Suppressor macrophage (primary cell): Measurements from ENCODE around the gene PRCD.
A peak's percentile ranks its signal among the peaks of the same experiment; 100 is the strongest.

Experiments
- DNase-seq, 4 experiments: peaks; one replicate each; pipeline ENCODE4 v3.0.0-alpha.2; 2020 to 2022

Gene PRCD

DNA sequence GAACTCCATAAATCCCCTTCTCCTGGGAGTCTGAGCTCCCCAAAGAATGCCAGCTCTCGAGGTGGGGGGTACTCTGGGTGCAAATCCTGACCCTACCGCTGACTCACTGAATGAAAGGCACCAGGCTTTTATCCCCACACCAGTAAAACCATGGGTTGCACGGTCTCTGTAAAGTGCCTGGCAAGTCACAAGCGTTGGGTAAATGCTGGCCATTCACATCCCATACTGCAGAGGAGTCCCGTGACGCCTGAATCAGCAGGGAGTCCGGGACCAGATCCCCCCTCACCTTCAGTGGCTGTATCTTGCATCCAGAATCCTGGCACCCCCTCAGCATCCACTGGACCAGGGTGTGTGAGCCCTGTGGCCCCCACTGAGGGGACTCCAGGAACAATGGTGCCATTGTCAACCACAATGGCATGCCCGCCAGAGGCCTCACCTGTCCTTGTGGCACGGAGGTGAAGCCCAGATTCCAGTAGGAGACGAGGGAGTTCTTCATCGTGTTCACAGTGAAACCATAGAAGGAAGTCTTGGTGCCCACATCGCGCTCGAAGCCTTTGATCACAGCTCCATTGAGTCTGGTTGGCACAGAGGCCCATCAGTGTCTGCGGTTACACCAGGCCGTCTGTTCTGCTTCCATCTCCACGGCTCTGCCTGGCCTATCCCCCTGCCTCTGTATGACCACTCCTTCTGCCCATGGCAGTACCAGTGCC is 32.5 kb downstream of the PRCD start:
- DNase-seq: peak in 1 of 4 experiments; percentile 2

DNA sequence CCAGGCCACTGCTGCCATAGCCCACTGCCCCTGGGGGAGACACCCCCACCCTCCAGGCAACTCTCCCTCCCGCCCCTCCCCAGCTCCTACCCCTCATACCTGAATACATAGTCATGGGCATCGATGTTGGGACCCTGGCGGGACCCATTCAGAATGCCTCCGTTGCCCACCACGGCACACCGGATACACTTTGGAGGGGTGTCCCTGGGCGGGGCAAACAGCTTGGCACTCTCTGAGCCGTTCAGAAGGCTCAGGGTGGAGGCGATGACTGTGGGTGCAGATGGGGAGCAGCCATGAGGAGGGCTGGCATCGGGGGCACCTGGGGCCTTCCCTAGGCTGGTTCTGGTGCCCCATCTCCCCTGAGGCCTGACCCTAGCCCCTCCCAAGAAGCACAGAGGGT is 33.3 kb downstream of the PRCD start:
- DNase-seq: no peak

DNA sequence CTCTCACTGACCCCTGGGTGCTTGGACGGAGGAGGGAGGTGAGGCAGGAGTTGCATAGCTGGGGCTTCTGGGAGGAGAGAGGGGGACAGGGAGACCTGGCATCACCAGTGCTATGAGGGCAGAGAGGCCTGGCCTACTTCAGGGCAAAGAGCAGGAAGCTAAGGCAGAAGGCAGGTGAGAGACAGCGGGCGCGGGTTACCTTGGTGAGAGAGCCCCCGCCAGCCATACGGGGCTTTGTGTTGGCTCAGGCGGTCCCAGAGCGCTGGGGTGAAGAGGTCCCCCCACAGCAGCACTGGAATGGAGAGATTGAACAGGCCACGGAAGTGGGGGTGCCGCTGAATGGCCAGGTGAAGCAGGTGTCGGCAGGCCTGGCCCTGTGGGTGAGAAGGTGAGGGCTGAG is 34.3 kb downstream of the PRCD start:
- DNase-seq: peak in 1 of 4 experiments; percentile 1

DNA sequence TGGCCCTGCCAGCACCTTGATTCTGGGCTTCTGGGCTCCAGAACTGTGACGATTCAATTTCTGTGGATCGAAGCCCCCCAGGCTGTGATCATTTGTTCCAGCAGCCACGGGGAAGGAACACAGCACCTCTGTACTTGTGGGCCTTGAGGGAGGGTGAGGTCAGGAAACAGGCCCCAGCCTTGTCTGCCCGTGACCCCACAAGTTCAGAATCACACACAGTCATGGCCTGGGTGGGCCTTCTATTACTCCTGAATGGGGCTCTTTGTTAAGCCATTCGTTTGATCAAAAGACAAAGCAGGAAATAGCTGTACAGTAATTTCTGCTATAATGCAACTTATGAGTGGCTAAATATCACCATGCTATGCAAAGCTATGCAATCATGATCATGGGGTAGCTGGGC is 35.7 kb downstream of the PRCD start:
- no peak for DNase-seq

DNA sequence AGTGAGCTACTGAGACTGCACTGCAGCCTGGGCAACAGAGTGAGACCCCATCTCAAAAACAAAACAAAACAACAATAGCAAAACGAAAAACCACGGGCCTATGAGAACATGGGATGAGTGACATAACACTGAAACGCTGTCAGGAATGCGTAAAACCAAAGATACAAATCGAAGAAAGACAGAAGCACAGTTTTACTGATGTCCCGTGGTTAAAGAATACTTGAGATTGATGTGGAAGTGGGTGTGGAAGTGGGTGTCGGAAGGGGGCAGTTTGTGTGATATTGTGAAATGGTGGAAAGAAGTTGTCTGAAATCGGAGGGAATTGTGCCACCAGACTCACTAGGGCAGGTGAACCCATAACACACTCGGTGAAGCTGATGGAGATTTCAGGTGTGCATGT is 36.3 kb downstream of the PRCD start:
- DNase-seq: peak in 1 of 4 experiments; percentile 6

DNA sequence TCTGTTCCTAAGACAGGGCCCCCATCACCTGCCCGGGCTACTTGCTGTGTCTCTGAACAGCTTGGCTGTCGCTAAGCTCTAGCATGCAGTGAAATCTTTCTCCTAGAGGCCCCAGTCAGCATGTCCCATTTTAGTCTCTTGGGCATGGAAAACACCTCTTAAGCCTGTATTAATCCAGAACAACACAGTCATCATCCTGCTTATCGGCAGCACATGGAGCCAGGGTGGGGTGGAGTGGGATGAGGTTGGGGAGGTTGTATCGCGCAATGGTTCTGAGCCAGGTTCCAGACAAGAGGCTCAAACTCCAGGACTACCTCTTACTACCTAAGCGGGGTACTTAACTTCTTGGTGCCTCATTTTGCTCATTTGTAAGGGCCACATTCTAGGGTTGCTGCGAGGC is 38.0 kb downstream of the PRCD start:
- peak in 1 of 4 experiments; percentile 1 for DNase-seq

DNA sequence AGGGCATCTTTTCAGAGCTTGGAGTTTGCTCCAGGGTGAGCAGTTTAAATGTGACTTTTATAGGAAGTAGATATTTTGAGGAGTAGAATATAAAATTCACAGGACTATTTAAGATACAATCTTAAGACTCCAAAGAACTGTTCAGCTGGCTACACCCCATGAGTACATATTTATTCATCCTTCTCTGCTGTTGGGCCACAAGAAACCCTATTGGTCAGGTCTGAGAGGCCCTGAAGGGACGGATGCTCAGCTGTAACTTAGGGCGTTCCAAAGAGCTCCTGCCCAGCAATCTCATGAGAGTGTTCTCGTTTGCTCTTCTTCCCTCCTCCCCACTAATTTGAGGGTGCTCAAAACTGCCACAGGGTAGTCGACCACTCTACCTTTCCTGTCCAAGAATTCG is 38.5 kb downstream of the PRCD start:
- peak in 1 of 4 experiments; percentile 1 for DNase-seq

DNA sequence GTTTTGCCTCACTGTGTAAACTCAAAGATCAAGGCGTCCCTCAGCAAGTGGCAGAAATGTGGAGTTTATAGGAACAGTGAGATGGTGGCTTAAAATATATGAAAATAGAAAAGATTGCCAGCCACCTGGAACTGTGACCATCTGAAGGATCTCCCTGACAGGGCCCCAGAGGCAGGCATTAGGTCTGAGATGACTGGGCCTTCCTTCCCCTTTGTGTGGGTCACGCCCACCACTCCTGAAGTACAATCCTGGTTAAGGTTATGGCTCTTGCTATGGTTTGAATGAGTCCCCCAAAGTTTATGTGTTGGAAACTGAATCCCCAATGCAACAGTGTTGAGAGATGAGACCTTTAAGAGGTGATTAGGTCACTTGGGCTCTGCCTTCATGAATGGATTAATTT is 39.4 kb downstream of the PRCD start:
- peak; percentile 45 to 64 (median 60) for DNase-seq

DNA sequence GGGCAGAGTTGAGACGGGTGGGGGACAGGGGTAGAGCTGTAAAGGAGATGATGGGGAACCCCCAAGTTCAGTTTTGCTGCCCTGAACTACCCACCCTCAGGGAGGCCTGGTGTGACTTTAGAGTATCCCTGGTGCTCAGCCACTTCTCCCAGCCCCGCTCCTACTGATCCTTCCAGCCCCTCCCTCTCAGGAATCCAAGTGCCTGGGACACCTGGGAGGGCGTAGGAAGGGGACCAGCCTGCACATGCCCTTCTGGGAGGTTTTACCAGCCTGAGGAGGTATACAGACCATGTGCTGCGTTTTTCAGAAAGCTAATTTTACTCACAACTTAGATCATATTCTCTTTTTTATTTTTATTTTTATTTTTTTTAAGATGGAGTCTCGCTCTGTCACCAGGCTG is 41.7 kb downstream of the PRCD start:
- DNase-seq: no peak

DNA sequence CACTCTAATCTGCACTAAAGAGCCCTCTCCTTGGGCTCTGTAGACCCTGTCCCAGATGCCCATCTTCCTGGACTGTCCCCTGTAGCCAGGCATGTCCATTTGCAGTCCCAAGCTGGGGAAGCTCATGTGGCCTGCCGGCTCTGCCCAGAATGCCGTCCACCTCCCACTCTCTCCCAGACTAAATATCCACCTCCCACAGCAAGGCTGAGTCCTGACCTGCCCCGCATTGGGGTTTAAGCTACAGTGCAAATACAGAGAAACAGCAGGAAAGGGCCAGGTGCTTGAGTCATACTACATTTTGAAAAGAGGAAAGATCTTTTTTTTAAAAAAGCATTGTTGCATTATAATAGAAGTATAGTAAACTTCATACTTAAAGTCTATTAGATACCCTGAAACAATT is 42.8 kb downstream of the PRCD start:
- peak in 1 of 4 experiments; percentile 23 for DNase-seq

DNA sequence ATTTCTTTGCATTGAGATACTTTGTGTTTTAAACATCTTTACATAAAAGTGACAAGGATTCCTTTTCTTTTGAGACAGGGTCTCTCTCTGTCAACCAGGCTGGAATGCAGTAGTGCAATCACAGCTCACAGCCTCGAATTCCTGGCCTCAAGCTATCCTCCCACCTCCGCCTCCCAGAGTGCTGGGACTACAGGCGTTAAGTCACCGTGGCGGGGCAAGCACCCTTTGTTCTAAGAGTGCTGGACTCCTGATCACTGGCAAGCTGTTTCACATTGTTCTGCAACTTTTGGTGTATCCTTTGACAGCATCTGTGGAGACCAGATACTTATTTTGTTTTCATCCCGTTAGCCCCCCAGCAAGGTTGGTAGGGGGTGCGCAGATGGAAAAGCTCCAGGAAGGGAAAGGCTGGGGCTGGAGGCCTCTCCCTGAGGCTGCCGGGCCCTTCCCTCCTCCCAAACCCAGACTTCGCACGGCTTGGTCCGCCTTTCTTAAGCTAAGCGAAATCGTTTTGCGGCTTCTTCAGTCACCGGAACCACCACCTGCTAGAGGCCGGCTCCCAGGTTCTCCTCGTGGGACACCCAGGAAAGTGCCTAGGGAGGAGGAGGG is 44.7 kb downstream of the PRCD start:
- no peak for DNase-seq

DNA sequence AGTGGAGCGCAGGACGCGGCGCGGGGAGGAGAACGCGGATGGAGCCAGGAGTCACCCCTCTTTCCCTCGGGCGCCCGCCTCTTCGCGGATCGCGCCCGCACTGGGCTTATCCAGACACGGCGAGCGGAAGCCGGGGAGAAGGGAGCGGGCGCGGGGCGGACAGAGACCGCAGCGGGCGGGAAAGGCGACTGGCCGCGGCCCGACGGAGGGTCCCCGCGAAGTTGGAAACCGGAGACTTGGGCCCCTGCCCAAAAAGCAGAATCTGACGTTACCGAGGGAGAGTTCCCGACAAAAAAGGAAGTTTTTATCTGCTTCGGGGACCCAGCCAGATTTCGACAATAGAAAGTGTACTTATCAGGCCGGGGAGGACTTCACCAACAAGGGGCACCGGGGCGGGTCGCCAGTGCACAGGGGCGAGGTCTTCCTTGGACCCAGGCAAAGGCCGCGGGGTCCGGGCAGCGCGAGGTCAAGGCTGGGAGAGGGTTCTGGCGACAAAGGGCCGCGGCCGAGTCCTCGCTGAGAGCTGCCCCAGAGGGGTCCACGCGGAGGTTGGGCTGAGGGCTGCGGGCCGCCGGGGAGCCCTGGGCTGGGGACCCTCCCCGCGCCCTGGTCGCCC is 45.3 kb downstream of the PRCD start:
- peak; percentile 42 to 74 (median 54) for DNase-seq

DNA sequence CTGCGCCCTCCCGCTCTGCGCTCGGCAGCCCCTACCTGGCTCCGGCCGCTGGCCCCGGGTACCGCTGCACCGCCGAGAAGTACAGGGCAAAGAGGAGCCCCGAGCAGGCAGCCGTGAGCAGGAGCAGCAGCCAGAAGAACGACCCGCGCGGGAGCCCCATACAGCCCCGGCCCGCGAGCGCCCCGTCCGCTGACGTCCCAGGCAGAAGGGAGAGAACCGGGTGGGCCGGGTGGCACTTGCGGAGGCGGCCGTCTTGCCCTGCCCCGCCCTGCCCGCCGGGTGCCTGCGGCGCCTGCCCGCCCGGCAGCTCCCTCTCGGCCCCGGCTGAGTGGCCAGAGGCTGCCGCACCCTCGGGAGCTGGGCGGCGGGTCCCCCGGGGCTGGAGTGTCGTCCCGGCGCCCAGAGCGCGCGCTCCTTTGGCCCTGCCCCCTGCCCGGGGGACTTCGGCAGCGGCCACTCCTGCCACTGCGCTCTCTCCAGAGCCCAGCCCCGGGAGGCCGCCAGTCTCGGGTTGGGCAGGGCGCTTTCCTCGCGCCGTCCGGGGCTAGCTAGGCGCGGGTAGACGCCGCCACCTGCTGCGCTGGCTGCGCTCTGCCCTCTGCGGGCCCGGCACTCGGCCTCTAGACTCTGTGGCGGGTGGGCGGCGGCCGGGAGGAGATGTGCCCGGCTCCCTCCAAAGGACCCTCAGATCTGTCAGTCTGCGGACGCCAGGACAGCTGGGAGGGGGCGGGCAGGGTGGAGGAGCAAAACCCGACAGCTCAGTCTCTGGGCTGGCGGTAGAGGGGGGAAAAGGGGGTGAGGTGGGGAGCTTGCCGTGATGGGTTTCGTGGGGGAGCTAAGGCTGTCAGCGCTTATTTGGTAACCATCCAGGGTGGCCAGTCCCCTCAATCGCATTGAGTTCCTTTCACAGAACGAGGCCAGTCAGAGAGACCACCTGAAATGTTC is 46.1 kb downstream of the PRCD start, which contains the start of gene ST6GALNAC2:
Gene ST6GALNAC2 (minus strand): TSS at position 212 of the 945 bp plus-strand sequence. CDS start 52 bp downstream, at position 160.
- peak; percentile 76 to 89 (median 85) for DNase-seq

DNA sequence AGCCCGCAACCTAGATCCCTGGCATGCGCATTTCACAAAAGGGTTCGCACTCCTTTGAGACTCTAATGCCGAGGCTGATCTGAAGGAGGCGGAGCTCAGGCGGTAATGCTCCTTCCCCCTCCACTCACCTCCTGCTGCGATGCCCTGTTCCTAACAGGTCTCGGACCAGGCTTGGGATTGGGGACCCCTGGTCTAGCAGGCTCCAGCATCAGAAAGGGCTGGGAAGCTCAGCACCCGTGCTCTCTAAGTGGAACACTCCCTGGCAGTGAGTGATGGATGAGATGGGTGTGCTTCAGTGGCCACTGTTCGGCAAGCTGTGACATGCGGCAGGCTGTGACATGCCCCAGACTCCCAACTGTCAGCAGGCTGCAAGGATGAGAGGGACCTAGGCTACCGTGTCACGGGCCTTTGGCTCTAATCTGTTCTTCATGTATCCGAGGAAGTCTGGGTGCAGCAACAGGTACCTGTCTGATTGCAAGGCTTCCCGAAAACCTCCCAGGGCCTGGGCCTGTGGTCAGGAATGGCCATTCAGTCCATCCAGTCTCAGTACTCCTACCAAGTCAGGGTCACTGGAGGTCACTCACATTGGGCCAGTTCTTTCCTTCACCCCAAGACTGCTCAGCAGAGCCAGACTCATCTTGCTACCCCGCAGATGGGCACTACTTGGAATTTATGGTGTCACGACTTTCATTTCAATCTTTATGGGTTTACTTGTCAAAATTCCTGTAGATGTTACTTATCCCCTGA is 47.1 kb downstream of the PRCD start:
- no peak for DNase-seq

DNA sequence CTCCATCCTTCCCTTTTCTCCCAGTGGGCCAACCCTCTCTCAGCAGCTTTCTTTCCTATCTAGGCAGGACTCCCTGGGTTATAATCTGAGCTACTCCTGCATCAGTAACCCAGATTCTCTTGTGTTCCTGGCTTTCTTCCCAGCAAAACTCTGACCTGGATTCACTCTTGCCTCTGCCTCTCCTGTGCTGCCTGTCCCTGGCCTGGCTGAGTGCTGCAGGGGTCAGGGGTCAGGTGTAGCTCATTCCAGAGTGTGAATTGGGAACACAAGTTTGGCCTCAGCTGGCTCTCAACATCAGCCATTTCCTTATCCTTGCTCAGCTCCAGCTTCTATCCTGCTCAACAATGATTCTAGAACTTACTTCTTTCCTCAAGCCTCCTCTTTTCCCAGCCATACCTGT is 48.3 kb downstream of the PRCD start:
- DNase-seq: no peak

DNA sequence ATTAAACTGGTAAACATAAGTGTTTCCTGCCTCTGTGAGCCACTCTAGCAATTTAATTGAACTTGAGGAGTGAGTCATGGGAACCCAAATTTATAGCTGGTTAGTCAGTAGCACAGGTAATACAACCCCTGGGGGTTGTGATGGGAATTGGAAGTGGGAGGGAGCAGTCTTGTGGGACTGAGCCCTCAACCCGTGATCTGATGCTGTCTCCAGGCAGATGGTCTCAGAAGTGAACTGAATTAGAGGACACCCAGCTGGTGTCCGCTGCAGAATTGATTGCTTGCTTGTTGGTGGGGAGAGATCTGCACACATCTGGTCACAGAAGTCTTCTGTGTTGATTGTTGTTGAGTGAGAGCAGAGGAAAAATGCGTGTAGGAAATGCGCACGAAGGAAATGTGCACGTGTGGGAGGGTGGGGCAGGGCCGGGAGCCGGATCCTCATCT is 53.6 kb downstream of the PRCD start:
- DNase-seq: no peak

DNA sequence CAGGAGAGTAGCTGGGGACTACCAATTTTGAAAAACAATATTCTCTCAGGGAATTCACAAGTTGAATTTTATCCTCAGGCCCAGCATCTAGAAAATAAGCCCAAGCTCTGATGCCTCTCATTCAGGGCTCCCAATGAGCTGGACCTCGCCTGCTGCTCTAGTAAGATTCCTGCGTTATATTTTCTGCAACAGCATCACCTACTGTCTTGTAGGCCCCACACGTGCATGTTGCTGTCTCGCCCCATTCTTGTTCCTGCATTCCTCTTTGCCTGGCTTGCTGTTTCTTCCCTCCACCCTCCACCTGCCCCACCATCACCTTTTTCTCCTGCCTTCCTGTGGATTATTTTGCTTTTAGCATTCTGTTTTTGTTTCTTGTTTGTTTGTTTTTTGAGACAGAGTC is 54.1 kb downstream of the PRCD start:
- no peak for DNase-seq

DNA sequence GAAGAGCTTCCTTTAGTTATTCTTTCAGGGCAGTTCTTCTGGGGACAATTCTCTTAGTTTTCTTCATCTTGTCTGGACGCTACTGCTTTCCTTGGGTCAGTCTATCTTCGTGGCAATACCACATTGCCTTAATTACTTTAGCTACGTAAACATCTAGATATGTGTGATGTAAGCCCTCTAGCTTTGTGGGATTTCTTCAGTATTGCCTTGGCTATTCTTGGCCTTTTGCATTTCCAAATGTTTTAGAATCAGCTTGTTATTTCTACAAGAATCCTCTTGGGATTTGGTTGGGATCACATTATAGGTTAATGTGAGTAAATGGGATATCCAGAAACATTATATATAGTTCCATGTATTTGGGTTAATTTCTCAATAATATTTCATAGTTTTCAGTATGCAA is 54.8 kb downstream of the PRCD start:
- DNase-seq: no peak
